GM21360 (cell line): Measurements from ENCODE around the gene IFNGR2.
"Not testable (repeated sequence)": the region's sequence is repeated elsewhere in the genome, so short reads cannot be mapped to it uniquely, and the experiment has no call there.

ENCODE experiments used
- ATAC-seq: cut with Tn5 transposase; IDR thresholded peaks from one replicate; pipeline ENCODE4 v1.9.1; 2021; ENCODE audit warnings: mild to moderate bottlenecking, moderate library complexity; ENCODE audit not compliant: unreplicated experiment

IFNGR2 gene

DNA sequence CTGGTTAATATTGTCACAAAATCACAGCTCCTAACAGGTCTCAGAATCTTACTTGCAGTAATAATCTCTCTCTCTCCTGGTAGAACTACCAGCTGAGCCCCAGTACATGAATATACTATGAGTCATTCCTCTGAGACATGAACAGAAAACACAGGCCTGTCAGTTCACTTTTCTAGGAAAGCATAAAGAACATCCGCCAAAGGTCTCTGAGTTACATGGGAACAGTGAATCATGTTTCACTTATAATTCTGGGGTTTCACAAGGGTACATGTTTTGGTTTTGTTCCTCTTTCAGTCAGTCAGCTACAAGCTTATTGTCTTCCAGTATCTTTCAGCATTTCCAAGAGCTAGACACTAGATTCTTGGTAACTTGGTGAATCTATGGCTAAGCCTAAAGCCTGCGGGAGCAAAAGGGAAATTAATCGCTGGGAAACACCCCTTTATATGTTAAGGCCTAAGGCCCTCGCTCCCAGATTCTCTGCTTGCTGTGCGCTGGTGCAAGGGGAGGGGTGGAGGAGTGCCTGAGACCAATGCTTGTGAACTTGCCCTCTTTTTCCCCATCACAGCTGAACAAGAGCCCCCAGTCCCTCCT, 31.7 kb downstream of the IFNGR2 start:
- peak; percentile 83 for ATAC-seq

DNA sequence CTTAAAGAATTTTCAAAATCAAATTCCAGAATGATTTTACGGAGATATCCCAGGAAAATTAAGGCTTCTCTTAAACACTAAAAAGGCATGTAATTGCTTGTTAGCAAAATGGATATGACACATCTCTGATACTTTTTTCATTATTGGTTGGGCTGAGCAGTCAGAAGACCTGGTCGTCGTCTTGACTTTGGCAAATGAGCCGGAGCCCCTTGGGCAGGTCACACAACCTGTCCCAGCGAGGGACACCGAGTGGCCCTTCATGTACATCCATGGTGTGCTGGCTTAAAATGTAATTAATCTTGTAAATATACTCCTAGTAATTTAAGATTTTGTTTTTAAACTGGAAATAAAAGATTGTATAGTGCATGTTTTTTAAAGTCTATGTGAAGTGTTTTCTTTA, 33.9 kb downstream of the IFNGR2 start:
- no peak for ATAC-seq

DNA sequence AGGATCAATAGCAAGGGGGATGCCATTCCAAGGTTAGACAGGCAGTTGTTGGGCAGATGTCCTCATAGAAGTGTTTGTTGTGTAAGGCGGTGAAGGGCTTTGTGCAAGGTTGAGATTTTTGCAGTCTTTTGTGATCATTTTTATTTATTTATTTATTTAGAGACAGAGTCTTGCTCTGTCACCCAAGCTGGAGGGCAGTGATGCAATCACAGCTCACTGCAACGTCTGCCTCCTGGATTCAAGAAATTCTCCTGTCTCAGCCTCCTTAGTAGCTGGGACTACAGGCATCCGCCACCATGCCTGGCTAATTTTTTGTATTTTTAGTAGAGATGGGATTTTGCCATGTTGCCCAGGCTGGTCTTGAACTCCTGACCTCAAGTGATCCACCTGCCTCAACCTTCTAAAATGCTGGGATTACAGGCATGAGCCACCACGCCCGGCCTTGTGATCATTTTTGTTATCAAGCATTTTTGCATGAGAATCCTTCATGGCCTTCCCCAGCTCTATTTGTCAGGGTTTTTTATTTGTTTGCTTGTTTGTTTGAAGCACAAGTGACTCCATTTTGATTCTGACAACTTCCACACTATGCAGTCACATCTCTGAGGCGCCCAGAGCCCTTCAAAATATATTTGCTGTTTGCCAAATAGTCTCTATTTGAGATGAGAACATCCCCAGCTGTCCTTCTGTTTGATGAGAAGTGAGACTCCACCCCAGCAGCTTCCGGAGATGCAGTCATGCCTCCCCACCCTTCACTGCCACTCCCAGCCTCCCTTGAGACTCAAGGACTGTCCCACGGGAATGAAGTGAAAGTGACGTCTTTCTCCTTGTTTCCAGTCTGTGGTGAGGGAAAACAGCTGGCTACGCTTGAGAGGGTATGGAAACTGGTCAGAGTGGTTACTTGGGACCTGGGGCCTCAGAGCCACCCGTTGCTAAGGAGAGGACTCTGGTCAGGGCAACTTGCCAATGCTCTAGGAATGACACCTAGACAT, 38.6 kb downstream of the IFNGR2 start:
- peak; percentile 75 for ATAC-seq

DNA sequence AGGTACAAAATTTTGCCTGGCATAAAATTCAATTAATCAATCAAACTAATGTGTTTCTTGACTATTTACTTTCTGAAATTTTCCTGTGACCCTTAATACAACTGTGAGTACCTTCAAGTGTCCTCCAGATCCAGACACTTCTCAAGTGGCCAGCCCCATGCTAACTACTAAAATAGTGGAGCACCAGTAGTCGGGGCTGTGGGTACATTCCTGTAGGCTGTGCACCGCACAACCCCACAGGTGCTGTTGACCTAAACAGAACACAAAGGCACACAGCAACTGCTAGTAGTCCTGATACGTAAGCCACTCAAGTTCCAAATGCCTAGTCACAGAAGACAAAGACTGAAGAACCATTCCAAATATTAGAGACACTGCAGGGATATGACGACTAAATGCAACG, 40.0 kb downstream of the IFNGR2 start:
- no peak for ATAC-seq

DNA sequence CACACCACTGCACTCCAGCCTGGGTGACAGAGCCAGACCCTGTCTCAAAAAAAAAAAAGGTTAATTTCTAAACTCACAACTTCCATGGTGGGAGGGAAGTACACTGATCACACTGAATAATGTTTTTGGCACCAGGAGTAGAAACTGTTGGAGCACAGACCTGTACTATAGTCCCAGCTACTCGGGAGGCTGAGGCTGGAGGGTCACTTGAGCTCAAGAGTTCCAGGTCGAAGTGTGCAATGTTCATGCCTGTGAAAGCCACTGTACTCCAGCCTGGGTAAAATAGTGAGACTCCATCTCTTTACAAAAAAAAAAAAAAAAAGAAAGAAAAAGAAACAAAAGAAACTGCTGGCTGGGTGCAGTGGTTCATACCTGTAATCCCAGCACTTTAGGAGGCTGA, 41.3 kb downstream of the IFNGR2 start:
- no peak for ATAC-seq

DNA sequence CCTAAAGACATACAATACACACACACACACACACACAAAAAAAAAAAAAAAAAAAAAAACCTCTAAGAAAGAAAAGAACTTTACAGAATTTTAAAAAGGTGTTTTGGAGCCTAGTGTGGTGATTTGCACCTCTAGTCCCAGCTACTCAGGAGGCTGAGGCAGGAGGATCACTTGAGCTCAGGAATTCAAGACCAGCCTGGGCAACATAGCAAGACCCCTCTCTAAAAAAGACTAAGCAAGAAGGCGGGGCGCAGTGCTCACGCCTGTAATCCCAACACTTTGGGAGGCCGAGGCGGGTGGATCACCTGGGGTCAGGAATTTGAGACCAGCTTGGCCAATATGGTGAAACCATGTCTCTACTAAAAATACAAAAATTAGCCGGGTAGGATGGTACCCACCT, 43.4 kb downstream of the IFNGR2 start:
- ATAC-seq = not testable (repeated sequence)

DNA sequence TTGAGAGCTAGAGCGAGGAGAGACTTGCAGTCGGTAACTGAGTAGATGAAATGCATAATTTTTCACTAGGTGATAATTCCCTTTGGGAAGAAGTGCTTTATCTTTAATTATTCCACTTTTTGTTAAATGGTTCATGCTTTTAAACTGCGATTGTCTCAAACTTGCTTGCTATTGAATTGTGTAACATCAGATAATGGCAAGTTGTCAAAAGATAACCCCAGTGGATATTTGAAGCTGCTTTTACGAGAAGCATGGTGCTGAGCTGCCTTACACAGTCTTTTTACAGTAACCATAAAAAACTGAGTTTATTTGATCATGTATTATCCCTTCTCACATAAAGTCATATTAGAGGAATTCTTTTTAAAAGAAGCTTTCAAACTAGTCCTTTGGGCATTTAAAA, 46.4 kb downstream of the IFNGR2 start:
- ATAC-seq = no peak

DNA sequence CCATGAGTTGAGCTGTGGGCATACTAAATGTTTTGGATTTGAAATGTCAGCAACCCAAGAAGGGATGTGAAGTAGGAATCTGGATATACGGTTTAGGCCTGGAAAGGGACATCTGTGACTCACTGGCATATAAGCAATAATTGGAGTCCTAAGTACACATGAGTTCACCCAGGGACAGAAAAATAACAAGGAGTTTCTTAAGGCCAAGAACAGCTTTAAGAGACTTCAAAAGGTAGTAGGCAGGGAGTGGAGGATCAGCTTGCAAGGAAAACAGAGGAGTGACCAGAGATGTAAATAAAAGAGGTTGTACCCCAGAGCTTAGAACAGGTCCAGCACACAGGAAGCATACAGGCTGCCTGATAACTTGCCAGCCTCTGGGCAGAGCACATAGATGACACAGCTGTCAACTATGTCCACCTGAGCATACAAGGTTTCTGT, 48.4 kb downstream of the IFNGR2 start:
- ATAC-seq = no peak

DNA sequence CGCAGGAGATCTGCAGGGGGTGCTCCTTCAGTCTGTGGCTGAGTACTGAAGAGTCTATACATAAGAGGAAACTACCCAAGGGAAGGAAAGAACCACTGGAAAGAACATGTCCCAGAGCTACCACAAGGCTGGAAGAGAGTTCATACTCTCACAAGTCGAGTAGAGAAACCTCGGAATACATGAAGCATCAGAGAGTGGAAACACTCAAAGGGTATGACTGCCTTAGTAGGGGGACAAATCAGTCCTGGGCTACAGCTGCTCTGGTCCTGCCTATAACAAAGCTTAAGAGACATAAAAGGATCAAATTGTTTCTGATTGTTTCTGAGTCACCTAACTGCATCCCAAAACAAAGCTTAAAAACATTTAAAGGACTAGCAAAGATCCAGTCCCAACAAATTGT, 49.1 kb downstream of the IFNGR2 start:
- no peak for ATAC-seq

DNA sequence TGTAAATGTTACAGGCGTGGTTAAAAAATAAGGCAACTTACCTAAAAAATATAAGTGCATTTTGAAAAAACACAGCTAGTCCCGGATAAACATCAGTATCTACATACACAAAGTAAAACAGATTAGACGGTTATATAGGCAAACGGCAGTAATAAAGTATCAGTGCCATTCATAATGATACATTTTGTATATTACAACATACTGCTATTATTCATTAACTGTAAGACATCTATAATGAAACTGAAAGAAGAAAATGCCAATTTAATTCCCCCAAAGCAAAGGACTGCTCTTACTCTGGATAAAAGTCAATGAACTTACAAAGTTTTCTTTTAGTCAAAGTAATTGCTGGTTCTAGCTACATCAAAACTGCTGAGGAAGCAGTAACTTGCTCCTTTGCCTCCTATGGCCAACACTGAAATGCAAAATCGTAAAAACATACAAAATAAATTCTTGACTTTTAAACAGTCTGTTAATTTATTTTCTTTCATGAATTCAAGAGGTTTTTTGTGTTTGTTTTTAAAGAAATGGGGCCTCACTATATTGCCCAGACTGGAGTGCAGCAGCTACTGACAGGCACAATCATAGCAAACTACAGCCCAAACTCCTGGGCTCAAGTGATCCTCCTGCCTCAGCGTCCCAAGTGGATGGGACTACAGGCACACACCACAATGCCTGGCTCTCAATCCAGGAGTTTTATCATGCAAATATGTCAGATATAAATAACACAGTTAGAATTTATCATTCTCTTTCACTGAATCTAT, 52.7 kb downstream of the IFNGR2 start:
- ATAC-seq = no peak

DNA sequence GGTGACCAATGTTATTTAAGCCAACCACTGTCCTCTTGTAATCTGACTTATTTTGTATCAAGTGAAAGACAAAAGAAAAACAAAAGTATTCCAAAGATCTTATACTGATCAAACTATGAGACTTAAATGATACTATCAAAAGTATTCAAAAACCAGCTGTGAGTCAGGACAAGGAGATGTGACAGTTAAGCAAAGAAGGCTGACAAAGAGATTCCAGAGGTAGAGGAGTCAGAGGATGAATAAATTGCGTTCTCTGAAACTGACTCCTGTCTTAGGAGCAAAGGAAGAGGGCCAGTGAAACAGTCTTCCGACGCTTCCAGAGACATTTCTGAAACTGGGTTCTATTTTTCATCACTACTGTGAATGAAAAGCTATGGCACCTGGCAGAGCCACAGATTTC, 55.6 kb downstream of the IFNGR2 start:
- ATAC-seq = no peak

DNA sequence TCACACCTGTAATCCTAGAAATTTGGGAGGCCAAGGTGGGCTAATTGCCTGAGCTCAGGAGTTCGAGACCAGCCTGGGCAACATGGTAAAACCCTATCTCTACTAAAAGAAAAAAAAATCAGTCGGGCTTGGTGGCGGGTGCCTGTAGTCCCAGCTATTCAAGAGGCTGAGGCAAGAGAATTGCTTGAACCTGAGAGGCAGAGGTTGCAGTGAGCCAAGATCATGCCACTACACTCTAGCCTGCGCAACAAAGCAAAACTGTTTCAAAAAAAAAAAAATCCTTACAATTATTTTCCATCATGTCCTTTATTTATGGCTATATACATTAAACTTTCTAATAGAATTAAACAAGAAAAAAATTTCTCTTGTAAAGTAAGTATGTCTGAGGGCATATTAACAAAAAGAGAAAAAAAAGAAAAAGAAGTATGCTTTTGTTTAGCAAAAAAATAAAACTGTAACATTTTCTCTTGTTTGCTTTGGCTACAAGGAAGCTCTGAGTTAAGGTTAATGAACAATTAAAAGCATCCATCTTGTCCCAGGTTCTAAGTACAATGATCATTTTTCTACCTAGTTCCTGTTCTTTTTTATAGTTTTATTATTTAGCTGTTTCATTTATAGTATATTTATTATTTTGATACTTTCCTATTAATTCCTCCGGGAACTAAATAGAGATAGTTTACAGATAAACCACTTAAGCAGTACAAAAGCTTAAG, 58.5 kb downstream of the IFNGR2 start:
- no peak for ATAC-seq

DNA sequence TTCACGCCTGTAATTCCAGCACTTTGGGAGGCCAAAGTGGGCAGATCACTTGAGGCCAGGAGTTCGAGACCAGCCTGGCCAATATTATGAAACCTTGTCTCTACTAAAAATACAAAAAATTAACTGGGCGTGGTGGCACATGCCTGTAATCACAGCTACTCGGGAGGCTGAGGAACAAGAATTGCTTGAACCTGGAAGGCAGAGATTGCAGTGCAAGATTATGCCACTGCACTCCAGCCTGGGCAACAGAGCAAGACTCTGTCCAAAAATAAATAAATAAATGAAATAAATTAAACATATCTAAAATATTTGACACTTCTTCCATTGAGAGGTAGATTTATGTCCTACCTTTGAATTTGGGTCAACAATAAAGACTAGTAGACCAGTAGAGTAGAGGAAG, 66.0 kb downstream of the IFNGR2 start:
- ATAC-seq = not testable (repeated sequence)

DNA sequence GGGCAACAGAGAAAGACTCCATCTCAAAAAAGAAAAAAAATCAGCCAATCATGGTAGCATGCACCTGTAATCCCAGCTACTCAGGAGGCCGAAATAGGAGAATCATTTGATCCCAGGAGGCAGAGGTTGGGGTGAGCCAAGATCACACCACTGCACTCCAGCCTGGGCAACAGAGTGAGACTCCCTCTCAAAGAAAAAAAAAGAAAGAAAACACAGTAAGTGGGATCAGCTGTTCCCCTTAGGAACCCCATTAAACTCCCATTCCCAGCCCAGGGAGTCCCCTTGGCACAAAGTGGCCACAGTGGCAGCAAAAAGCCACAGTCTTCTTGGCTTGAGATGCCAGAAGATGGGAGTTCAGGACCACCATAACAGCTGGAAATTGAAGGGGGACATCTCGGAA, 67.5 kb downstream of the IFNGR2 start:
- ATAC-seq = no peak

DNA sequence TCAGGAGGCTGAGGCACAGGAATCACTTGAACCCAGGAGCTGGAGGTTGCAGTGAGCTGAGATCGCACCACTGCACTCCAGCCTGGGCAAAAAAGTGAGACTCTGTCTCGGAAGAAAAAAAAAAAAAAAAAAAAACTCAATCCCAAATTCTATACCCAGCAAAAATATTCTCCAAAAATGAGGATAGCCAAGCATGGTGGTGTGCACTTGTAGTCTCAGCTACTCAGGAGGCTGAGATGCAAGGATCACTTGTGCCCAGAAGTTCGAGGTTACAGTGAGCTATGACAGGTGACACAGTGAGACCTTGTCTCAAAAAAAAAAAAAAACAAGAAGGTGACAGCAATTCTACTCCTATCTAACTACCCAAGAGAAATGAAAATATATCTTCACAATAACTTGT, 70.1 kb downstream of the IFNGR2 start:
- ATAC-seq = no peak

DNA sequence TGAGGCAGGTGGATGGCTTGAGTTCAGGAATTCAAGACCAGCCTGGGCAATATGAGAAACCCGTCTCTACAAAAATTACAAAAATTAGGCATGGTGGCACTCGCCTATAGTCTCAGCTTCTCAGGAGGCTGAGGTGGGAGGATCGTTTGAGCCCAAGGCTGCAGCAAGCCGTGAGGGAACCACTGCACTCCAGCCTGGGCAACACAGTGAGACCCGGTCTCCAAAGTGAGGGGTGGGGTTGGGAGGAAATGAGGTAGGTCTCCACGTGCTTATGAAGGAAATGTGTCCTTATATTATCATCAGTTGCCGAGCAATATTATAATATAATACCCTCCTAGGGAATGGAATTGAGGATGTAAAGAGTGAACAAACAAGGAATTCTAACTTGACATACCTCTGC, 73.9 kb downstream of the IFNGR2 start:
- ATAC-seq = no peak

DNA sequence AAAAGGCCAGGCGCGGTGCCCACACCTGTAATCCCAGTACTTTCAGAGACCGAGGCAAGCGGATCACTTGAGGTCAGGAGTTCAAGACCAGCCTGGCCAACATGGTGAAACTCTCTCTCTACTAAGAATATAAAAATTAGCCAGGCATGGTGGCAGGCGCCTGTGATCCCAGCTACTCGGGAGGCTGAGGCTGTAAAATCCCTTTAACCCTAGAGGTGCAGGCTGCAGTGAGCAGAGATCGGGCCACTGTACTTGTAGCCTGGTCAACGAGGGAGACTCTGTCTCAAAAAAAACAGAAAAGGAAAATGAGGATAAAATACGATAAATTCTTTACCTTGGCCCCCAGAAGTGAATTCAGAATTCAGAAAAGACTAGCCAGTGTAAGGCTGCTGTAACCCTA, 75.0 kb downstream of the IFNGR2 start:
- no peak for ATAC-seq

DNA sequence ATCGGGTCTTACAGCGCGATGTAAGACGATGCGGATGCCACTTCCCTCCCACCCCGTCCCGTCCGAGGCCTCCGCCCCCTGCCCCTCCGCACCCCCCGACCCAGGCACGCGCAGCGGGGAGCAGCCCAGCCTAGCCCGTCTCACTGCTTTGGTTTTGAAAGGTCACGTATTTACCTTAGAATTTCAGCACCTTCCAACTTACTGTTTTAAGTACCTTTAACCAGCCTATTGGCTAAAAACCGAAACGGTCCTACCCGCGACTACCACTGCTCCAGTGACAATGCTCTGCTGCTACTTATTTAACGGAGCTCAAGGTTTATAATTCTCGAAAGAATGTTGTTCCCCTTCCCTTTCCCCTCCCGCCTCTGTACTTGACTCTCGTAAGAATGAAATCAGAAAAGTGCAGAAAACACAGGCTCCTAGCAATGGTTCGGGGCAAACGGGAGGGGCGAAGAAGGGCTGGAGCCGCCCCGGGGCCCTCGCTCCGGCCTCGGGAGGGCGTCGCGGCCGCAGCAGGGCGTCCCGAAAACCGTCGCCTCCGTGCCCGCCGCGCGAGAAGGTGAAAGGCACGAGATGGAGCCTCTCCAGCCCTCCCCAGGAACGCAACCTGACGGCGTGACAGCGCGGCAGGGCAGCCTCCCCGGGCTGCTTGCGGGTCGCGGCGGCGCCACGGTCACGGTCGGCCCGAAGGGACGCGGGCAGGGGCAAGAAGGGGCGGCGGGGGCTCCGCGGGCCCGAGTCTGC, 75.9 kb downstream of the IFNGR2 start:
- ATAC-seq = peak; percentile 17

DNA sequence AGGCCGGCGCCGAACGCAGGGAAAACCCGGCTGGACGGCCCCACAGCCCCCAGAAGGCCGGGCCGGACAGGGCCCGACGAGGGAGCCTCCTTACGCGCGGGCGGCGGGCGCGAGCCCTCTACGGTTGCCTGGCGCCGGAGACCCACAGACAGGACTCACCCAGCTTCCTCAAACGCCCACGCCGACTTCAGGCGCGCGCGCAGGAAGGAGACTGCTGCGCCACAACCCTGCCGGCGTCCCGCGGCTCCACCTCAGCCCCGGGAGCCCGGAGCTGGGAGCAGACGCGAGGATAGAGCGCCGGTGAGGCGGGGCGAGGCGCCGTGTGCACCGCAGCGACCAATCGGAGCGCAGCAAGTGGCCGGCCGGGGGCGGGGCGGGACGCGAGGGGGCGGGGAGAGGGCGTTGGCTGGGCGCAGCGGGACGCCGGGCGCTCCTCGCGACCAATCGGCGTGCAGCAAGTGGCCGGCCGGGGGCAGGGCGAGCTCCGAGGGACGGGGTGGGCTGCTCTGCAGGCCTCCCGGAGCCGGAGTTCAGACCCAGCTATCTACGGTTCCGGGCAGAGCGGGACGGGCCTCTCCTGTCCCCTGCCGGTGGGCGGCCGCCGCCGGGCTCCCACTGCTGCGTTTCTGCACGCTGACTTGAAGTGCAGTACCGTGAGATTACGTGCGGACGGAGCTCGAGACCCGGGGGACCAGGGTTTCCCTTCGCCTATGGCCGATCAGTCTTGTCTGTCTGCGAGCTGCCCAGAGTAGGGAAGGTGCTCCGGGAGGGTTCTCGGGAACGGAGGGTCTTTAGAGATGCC, 76.7 kb downstream of the IFNGR2 start, which contains the start of gene TMEM50B:
TMEM50B (minus strand) TSS at position 296 of the 802 bp plus-strand sequence. CDS start 11,089 bp downstream, outside the sequence.
- peak; percentile 92 for ATAC-seq
